Stimulated activated CD4-positive, alpha-beta T cell treated with anti-CD3 and anti-CD28 coated beads, Interleukin-4, amount 100 ng/mL, for 48 hours (primary cell): ENCODE data around the gene PALLD.

Source experiments
- DNase-seq, 2 donors: peaks; one replicate each; pipeline ENCODE4 v3.0.0-alpha.2; 2020; ENCODE audit warnings: low read depth in 2 of 2

Gene PALLD

DNA sequence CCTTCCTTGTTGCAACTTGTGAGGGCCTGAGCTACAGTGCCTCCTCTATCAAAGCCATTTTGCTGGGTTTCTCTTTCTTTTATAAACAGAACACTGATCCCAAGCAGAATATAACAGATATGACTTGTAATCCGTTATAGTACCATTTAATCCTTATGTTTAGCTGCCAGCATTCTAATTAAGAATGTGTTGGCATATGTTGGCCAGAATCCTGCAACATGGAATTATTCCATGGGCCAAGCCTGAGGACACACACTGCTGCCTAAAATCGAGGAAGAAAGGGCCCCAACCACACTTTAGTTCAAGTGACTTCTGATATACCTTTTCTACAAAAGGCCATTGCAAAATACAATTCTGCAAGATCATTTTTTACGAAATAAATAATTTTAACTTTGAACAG, 28.0 kb downstream of the PALLD start:
- no peak for DNase-seq

DNA sequence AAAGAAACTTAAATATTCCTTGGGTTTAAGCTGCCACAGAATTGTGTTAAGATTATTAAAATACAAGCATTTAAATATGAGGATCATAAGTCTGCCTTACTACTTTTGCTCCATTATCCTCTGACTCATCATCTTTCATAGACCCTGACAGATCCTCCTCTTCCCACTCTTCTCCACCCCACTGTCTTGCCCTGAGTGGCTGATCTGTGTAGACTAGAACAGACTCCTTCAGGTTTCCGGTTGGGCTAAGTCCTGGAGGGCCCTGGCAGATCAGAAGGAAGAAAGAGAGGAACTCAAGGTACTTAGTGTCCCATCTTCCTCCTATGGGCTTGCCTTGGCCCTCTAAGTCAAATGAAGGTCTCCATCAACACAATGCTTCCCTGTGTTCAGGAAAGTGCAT, 30.7 kb downstream of the PALLD start:
- no peak for DNase-seq

DNA sequence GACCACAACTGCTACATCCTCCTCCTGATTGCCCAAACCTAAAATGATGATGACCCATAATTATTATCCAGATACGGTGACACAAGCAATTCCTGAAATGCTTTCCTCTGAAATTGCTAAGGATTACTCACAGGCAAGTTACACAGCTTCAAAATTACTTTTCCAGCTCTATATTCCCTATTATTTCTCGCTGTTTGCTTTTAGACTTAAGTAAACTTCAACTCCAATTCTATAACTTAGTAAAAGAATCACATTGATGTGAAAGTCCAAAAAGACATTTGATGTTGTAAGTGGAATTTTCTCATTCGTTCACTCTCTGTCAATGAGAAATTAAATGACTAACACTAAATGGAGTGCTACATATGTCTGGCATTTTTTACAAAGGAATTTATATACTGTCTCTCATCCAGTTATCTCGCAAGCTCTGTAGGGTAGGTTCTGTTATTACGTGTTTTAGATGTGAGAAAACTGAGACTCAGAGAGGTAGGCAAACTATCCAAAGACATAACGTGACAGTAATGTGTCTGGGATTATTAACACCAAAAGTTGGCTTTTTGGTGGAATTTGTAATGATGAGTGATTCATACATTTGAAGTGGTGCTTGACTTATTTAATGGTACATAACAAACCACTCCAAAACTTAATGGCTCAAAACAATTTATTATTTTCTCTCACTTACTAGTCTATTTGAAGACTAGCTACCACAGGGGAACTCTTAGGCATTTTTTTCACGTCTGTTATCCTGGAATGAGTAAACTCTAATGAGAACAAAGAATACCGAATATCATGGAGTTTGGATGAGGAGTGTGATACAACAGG, 31.5 kb downstream of the PALLD start:
- no peak for DNase-seq

DNA sequence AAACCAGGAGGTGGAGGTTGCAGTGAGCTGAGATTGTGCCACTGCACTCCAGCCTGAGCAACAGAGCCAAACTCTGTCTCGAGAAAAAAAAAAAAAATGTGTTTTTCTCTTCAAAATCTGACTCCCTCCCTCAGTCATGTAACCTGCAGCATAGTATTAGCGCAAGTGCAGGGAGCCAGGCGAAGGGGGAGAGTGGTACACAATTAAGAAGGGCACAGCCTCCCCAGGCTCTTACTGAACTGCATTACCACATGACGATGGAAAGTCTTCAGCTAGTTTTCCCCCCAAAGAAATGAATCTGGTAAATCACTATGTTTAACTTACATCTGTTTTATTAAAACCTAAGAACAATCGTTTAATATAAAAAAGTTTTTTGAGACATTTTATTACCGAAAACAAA, 32.4 kb downstream of the PALLD start:
- no peak for DNase-seq

DNA sequence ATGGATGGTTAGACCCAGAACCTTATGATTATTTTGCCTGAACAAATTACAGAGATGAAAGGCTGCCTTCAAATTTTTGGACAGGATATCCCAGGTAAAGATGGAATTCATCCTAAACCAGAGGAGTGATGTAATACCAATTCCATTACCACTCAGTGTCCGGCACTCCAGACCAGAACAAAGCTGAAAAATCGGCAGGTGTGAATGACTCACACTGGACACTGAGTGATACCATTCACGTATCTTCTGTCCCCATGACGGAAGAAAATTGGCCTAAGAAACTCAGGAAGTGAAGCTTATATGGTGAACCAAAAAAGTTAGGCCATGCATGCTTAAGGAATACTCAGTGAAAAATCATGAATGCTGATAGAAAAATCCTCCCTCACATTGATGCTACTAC, 34.5 kb downstream of the PALLD start:
- DNase-seq = no peak

DNA sequence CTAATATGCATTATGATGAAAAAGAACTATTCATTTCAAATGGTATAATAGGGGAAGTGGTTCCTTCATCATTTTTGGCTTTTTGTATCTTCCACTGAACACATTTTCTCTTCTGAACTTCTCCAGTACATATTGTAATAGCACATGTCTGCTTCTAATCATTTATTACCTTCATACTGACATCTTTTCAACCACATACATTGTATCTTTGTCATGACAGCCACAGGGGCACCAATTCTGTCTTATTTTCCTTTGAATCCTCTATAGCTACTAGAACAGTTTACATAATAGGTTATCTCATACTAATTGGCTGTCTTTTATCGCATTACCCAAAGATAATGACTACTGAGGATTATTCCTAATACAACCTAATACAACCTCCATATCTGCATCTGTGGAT, 37.7 kb downstream of the PALLD start:
- DNase-seq = no peak

DNA sequence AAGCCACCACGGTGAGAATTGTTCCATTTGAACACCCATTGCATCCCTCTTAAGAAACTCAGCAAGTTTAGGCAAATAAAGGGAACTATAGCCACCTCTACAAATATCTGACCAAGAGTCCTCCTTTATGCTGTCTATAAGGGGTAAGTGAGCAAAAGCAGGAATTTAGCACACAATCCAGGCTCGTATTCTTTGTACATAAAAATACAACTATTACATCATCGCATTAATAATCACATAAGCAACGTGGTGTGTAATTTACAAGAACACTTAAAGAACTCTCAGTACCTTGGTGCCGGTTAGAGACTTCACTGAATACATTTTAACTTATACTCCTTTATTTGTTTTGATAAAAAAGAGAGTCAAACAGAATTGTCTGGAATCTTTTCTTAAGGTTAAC, 38.8 kb downstream of the PALLD start:
- no peak for DNase-seq

DNA sequence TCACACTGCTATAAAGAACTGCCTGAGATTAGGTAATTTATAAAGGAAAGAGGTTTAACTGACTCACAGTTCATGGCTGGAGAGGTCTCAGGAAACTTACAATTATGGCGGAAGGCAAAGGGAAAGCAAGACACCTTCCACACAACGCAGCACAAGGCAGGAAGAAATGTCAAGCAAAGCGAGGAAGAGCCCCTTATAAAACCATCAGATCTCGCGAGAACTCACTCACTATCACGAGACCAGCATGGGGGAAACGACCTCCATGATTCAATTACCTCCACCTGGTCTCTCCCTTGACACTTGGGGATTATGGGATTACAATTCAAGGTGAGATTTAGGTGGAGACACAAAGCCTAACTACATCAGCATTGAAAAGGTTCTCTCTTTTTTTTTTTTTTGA, 39.6 kb downstream of the PALLD start:
- no peak for DNase-seq

DNA sequence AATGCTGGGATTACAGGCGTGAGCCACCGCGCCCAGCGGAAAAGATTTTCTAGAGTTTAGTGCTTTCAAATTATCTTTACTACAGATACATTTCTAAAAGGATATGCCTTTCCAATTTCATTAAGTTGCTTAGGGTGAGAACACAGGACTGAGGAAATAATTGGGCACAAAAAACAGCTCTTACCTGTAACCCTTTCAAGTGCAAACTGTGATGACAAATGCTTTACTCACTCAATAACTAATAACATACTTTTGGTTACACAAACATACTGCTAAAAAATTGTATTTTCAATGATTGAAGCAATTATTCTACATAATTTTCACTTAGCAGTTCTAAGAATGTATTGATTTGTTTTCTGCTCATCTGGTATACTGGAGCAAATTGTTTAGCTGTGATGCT, 40.2 kb downstream of the PALLD start:
- DNase-seq = no peak

DNA sequence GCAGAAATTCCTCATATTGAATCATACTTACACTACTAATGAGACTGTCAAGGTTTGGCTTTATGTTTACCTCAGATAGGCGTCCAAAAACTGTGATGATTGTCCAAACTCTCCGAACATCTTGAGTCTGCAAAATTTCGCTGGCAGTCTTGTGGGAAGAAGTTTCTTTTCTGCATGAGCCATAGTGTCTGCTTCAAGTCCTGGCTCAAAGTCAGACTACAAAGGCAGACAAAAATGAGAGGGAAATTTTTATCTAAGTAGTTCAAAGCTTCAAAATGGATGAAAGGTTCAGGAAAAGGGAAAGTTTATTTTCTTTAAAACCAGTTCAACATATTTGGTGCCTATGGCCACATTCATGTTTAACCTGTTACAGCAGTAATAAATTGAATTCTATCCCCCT, 40.7 kb downstream of the PALLD start:
- DNase-seq = no peak

DNA sequence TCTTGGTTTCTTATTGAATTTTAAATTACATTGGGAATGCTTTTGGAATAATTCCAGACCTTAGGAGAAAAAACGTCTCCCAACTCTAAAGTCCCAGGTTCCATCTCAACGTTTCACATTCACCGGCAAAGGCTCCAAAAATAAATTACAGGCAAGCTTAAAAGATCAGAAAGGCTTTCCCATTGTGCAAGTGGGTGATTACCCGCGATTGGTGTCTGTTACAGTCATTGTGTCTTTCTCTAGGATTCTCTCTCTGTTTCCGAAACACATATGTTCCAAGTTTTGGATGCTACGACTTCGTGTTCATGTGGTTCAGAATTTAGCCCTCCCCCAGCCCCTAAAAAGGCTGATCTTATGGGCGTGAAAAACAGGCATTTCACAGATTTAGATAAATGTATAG, 41.8 kb downstream of the PALLD start:
- no peak for DNase-seq

DNA sequence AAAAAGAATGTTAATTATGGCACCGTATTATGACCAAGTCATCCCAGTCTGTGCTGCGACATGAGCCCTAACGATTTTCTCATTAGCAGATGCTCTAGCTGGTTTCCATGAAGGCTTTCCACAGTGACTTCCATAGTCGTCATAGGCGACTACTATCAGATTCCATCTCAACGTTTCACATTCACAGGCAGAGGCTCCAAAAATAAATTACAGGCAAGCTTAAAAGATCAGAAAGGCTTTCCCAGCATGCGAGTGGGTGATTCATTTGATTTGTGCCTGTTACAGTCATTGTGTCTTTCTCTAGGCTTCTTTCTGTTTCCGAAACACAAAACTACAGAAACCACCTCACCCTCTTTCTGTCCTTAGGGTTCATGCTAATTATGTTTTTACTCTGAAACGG, 43.2 kb downstream of the PALLD start:
- no peak for DNase-seq

DNA sequence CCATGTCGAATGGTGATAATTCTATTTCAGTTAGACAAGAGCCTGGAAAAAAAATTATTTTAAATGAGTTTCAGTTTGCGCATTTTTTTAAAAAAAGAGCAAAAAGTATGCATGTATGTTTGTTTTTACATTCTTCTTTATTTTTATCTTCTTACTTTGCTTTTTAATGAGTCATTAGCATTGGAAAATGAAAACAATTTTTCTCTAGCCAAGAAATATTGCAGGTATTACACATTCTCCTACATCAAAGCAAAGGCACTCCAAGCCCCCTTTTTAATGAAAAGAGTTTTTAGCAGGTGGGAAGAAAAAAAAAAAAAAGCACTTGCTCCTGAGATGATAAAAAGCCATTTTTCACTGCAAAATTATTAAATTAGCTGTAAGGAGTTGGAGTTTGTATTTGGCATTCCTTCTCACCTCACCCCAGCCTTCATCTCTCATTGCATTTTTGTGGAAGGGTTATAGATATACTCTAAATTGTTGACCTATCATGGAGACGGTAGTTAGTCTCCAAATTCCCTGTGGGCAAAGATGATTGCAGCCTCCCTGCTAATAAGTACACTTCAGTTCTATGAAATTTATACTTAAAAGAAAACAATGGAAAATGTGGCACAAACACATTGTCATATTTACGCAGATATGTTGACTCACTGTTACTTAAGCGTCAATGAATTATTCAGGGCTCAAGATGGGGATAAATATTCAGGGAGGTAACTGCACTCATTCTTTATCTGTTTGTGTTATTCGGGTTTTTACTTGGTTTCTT, 43.8 kb downstream of the PALLD start:
- no peak for DNase-seq

DNA sequence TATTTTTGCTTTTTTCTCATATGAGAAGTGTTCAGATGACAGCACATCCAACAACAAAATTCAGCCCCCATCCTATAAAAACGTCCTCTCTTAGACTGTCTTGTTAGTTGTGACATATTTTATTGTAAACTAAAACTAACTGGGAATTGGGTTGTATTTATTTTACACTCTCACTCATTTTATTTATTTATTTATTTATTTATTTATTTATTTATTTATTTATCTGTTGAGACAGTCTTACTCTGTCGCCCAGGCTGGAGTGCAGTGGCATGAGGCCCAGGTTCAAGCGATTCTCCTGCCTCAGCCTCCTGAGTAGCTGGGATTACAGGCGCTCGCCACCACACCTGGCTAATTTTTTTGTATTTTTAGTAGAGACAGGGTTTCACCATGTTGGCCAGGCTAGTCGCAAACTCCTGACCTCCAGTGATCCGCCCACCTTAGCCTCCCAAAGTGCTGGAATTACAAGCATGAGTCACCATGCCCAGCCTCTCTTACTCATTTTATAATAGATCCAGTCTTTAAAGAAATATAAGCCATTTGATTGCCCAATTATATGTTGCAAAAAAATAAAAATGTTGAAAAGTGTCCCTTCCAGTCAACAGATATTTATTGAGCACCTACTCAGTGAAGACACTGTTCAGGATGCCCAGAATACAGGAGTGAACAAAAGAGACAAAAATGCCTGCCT, 44.6 kb downstream of the PALLD start:
- DNase-seq = no peak

DNA sequence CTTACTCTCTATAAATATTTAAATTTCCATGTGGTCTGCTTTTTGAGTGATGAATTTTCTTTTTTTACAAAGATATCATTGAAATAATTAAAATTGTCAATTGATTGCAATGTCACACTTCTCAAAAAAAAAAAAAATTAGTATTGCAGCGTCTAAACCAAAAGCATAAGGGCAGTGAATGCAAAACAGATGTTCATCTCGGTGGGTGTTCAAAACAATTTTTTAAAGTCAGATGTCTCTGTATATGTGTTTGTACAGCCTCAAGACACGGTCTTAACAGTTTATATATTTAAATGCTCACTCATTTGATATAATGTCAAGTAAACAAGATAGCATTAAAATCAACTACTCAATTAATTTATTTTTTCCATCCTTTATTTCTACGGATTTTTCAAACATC, 52.3 kb downstream of the PALLD start:
- no peak for DNase-seq

DNA sequence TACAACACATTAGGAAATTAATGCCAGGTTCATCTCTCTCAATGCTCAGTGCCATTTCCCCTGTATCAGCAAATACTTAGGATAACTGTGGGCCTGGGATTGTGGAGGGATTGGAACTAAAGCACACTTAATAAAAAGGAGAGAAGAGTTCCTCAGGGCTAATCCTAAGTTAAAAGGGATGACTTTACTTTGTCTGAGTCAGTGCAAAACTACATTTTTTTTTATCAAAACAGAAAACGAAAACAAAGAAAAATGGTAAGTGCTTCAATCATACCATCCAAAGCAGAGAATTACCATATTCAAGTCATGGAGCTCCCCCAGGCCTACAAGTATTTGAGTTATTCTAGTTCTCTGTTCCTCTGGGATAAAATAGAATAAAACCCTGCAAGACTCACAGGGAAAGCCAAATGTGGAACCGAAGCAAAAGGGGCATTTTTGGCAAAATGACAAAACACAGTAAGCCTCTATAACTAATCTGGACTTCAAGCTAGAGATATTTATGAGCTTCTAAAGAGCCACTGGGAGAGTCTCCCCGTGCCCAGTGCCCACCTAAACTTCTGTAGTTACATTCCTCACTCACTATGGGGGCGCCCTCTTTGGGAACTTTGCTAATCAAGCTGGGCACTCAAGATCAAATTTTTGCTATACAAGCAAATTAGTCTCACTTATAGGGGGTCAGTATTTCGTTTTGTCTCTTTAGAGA, 53.4 kb downstream of the PALLD start:
- no peak for DNase-seq

DNA sequence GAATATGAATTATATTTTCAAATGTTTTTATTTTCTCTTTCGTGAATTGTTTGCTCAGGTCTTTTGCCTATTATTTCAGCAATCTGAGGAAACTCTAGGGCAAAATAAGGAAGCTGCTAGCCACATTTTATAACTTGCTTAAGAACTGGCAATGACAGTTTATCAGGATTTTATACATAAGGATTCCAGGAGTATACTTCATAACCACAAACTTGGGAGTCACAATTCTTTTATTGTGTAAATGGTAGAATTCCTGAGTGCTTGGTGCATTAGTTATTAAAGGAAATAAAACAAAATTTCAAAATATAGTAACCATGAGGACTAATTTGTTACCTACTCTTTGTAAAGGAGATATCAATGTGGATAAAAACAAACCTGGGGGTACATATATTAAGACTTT, 54.4 kb downstream of the PALLD start:
- DNase-seq = no peak

DNA sequence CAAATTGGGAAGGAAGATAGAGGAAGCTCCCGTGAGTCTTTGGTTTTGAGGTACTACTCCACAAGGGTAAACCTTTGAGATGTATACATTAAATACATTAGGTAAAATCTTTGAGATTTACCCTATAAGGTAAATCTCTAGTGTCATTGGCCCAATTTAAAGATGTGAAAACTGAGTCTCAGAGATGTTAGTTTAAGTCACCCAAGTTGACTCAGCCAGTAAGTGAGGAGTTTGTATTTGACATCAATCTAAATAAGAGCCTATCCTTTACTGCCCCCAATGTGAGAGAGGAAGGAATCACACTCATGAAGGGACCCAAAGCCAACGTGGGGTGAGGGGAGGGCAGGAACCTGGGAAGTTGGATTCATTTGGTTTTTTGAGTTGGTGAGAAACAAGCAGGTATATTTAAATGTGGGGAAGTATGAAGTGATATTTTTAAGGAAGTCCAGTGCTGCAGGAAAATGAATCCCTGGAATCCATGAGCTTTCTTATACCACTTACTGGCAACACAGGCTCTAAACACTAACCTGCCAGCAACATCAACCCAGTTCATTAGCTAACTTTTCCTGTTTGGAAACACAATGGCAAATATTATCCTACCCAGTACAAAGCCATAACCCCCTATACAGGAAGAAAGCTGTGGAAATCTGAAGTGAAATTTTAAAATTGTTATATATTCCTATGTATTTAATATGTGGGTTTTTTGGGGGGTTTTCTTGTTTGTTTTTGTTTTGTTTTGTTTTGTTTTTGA, 55.3 kb downstream of the PALLD start:
- DNase-seq = no peak

DNA sequence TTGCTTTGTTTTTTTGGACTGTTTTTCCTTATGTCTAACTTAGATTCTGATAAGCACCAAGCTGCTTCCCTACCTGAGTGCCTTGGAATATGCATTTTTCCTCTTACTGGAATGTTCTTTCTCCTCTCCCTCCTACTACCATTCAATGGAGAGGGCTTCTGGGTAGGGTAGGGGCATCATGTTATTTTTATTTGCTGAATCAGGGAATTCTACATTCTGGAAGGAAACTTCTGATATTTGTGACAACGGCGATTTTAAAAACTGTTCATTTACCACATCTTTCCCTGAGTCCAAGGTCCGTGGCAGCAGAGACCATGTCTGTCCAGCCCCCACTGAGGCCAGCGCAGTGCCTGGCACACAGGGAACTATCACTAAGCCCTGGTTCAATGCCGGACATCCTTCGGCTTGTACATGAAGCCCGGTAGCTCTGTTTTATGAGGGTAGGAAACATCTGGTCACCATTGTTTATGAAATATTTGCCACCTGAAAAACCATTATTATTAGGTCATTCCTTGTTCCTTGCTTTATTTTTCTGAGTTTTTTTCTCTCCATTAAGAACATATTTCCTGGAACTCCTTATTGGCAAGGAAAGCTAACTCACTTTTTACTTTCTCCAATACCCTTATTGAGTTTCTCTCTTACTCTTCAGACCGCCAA, 57.0 kb downstream of the PALLD start:
- DNase-seq = no peak

DNA sequence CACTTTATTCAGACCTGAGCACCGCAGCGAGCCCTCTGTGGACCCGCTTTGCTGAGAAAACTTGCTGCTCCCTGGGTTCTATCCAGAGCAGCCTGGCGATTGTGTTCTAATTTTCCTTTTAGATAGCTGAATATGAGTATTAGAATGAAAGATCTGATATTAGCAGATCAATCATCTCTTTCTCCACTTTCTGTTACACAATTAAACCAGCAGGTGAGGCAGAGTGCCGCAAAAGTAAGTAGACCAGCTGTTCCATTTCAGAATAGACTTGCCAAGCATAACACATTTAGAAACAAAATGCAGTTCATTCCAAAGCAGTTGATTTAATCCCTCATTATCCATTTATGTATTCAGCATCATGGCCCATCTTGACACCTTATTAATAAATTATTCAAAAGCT, 58.6 kb downstream of the PALLD start:
- DNase-seq = no peak

DNA sequence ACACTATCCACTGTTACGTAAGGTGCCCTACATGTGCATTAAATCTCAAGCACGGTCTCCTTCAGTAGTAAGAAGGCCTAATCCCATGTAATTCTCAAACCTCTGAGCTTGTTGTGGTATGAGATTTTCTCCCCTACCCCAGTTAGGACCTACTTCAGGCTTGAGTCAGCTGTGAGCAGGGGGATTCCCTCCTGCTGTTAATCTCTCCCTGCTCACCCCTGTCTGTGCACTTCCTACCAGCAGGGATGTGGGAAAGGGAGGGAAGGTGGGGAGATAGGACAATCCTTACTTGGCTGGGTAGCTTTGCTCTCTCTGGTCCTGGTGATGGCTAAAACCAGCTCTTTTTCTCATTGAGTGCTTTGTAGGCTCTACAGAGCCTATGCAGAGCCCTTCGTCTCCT, 60.8 kb downstream of the PALLD start:
- no peak for DNase-seq
